H1 (cell line): ENCODE results near the gene ATP1A1. TPM values are rescaled to one million over a fixed set of nuclear protein-coding genes. Genes with fewer than 3 reads are reported as not detected.

ENCODE experiments used
- CTCF ChIA-PET: fragments of 300-600 bp; sonication (Branson Sonifier 250); formaldehyde crosslinking; loops from one replicate; lab custom pipeline; 2021; ENCODE audit not compliant: partially characterized antibody; lab: Charles Lee
- POLR2A ChIA-PET: fragments of 300-600 bp; sonication (Branson Sonifier 250); formaldehyde crosslinking; loops from one replicate; lab custom pipeline; 2021; ENCODE audit warnings: inconsistent platforms; ENCODE audit not compliant: partially characterized antibody; lab: Charles Lee
- DNase-seq, 2 experiments: peaks; one replicate each; pipeline versions ENCODE4 v3.0.0 to v3.0.0-alpha.2; 2010 to 2022; ENCODE audit warnings: low spot score in 2 of 2, low read depth in 1 of 2, mixed read lengths in 1 of 2
- FAIRE-seq: peaks from 2 replicates; lab custom pipeline; 2011; peaks lifted over from hg19 to GRCh38; lab: Jason Lieb, UNC
- H2AFZ ChIP-seq: 2 replicates; pipeline ENCODE4 v1.8.1; 2012; ENCODE audit warnings: low read length, inconsistent platforms
- H2AK5ac ChIP-seq: 2 replicates; pipeline ENCODE4 v1.6.1; 2013; ENCODE audit warnings: low read depth, low read length
- H2BK120ac ChIP-seq: replicated peaks from 2 replicates; pipeline ENCODE3; 2013; ENCODE audit warnings: low read depth, low read length, inconsistent platforms
- H2BK12ac ChIP-seq: 2 replicates; pipeline ENCODE4 v1.6.1; 2013; ENCODE audit warnings: low read depth, low read length
- H2BK15ac ChIP-seq: 2 replicates; pipeline ENCODE4 v1.6.1; 2013; ENCODE audit warnings: low read length
- H2BK20ac ChIP-seq: 2 replicates; pipeline ENCODE4 v1.6.1; 2013; ENCODE audit warnings: low read length
- H2BK5ac ChIP-seq: 2 replicates; pipeline ENCODE4 v1.6.1; 2013; ENCODE audit warnings: low read depth, low read length
- H3K14ac ChIP-seq: 2 replicates; pipeline ENCODE4 v1.6.1; 2013; ENCODE audit warnings: inconsistent platforms; ENCODE audit not compliant: insufficient read length
- H3K18ac ChIP-seq: 2 replicates; pipeline ENCODE4 v1.6.1; 2013; ENCODE audit warnings: low read length; ENCODE audit errors: extremely low read depth
- H3K23ac ChIP-seq: 2 replicates; pipeline ENCODE4 v1.6.1; 2013; ENCODE audit warnings: inconsistent platforms; ENCODE audit not compliant: insufficient read length
- H3K23me2 ChIP-seq: 2 replicates; pipeline ENCODE4 v1.6.1; 2013; ENCODE audit warnings: low read depth, low read length
- H3K27ac ChIP-seq: 2 replicates; pipeline ENCODE4 v1.6.1; 2011; ENCODE audit warnings: low read depth, low read length, inconsistent platforms
- H3K27me3 ChIP-seq, 4 experiments: replicated peaks in 1 of 4; 1 replicate in 1 of 4; 2 replicates in 3 of 4; pipeline versions ENCODE4 v1.6.1 to v1.8.1; 2011 to 2013; ENCODE audit warnings: low read length in 3 of 4, mild to moderate bottlenecking in 3 of 4, inconsistent platforms in 2 of 4, mixed read lengths in 2 of 4, moderate library complexity in 1 of 4; ENCODE audit not compliant: control insufficient read depth in 3 of 4, insufficient read depth in 3 of 4; ENCODE audit errors: extremely low read depth in 1 of 4
- H3K36me3 ChIP-seq, 4 experiments: 2 replicates each; pipeline versions ENCODE4 v1.6.1 to v1.8.1; 2011 to 2013; ENCODE audit warnings: mild to moderate bottlenecking in 4 of 4, low read length in 3 of 4, moderate library complexity in 2 of 4, control low read depth in 1 of 4, inconsistent platforms in 1 of 4; ENCODE audit not compliant: insufficient read depth in 4 of 4, control insufficient read depth in 2 of 4
- H3K4ac ChIP-seq: replicated peaks from 2 replicates; pipeline ENCODE3; 2013; ENCODE audit warnings: low read length, low read depth, mixed read lengths, inconsistent platforms; ENCODE audit not compliant: insufficient read length
- H3K4me1 ChIP-seq, 4 experiments: replicated peaks in 1 of 4; 1 replicate in 1 of 4; 2 replicates in 3 of 4; pipeline versions ENCODE4 v1.6.1 to v1.8.1; 2011 to 2013; ENCODE audit warnings: low read length in 3 of 4, inconsistent platforms in 2 of 4, mixed read lengths in 1 of 4; ENCODE audit not compliant: insufficient read depth in 4 of 4, control insufficient read depth in 3 of 4
- H3K4me2 ChIP-seq, 2 experiments: 2 replicates each; pipeline versions ENCODE4 v1.6.1 to v1.8.1; 2011 to 2013; ENCODE audit warnings: low read depth in 2 of 2, low read length in 2 of 2, control low read depth in 1 of 2, inconsistent platforms in 1 of 2, mild to moderate bottlenecking in 1 of 2; ENCODE audit not compliant: insufficient read depth in 1 of 2
- H3K4me3 ChIP-seq, 4 experiments: fragments of 200-600, 300-600 bp in 1 of 4; sonication (generic), shearing (Covaris generic), sonication (Bioruptor Twin) in 1 of 4; 2 replicates each; pipeline versions ENCODE4 v1.5.1 to v1.8.1; 2011 to 2016; ENCODE audit warnings: low read length in 4 of 4, low read depth in 3 of 4, control low read depth in 2 of 4, inconsistent platforms in 2 of 4, mild to moderate bottlenecking in 2 of 4, mixed read lengths in 1 of 4, moderate library complexity in 1 of 4; ENCODE audit not compliant: insufficient read depth in 2 of 4; ENCODE audit errors: extremely low read depth in 1 of 4
- H3K56ac ChIP-seq: replicated peaks from 2 replicates; pipeline ENCODE3; 2013; ENCODE audit warnings: low read depth, mild to moderate bottlenecking, mixed read lengths, low read length, inconsistent platforms; ENCODE audit not compliant: insufficient read length
- H3K79me1 ChIP-seq: 2 replicates; pipeline ENCODE4 v1.6.1; 2013; ENCODE audit warnings: low read depth, low read length, control low read depth
- H3K79me2 ChIP-seq, 2 experiments: 2 replicates each; pipeline versions ENCODE4 v1.6.1 to v1.8.1; 2012 to 2013; ENCODE audit warnings: low read length in 2 of 2, mild to moderate bottlenecking in 2 of 2, inconsistent platforms in 1 of 2; ENCODE audit not compliant: insufficient read depth in 2 of 2, control insufficient read depth in 1 of 2
- H3K9ac ChIP-seq, 4 experiments: replicated peaks in 1 of 4; 1 replicate in 1 of 4; 2 replicates in 3 of 4; pipeline versions ENCODE4 v1.6.1 to v1.8.1; 2011 to 2013; ENCODE audit warnings: low read depth in 3 of 4, low read length in 3 of 4, control low read depth in 2 of 4, mild to moderate bottlenecking in 2 of 4, moderate library complexity in 2 of 4, inconsistent platforms in 1 of 4; ENCODE audit errors: extremely low read depth in 1 of 4
- H3K9me3 ChIP-seq, 2 experiments: 2 replicates each; pipeline versions ENCODE4 v1.6.1 to v1.8.1; 2012 to 2013; ENCODE audit warnings: mild to moderate bottlenecking in 2 of 2, moderate library complexity in 2 of 2, control low read depth in 1 of 2, inconsistent platforms in 1 of 2, low read depth in 1 of 2, low read length in 1 of 2, mixed read lengths in 1 of 2; ENCODE audit not compliant: insufficient read depth in 2 of 2
- H4K20me1 ChIP-seq, 2 experiments: replicated peaks in 1 of 2; 2 replicates each; pipeline versions ENCODE3 to v1.8.1; 2011 to 2013; ENCODE audit warnings: inconsistent platforms in 2 of 2, low read length in 2 of 2, mild to moderate bottlenecking in 1 of 2; ENCODE audit not compliant: insufficient read depth in 2 of 2, control insufficient read depth in 1 of 2
- H4K5ac ChIP-seq: 2 replicates; pipeline ENCODE4 v1.6.1; 2013; ENCODE audit warnings: low read length, low read depth, mixed read lengths, inconsistent platforms; ENCODE audit not compliant: insufficient read length
- H4K8ac ChIP-seq: 2 replicates; pipeline ENCODE4 v1.8.0; 2013; ENCODE audit warnings: mild to moderate bottlenecking, moderate library complexity, low read length, inconsistent platforms; ENCODE audit not compliant: insufficient read depth; ENCODE audit errors: extremely low read depth
- H4K91ac ChIP-seq: replicated peaks from 2 replicates; pipeline ENCODE3; 2013; ENCODE audit warnings: low read length, mixed read lengths, inconsistent platforms; ENCODE audit not compliant: insufficient read length
- ASH2L ChIP-seq: fragments of 200-600, 300-600 bp; sonication (generic); IDR thresholded peaks from one replicate; pipeline ENCODE4 v1.7.1; 2017; ENCODE audit warnings: low read length
- BACH1 ChIP-seq: IDR thresholded peaks from 2 replicates; pipeline ENCODE4 v1.6.1; 2012; ENCODE audit warnings: low read length, improper control_type of control experiment
- BCL11A ChIP-seq, 2 experiments: IDR thresholded peaks; one replicate each; pipeline ENCODE4 v1.6.1; 2011; ENCODE audit warnings: low read depth in 2 of 2, low read length in 2 of 2, mild to moderate bottlenecking in 2 of 2
- BRCA1 ChIP-seq: IDR thresholded peaks from 2 replicates; pipeline ENCODE4 v1.6.1; 2012; ENCODE audit warnings: low read depth, low read length, improper control_type of control experiment
- CBX8 ChIP-seq: fragments of 300-800, 300-1000 bp; sonication (generic); IDR thresholded peaks from 2 replicates; pipeline ENCODE4 v1.7.1; 2016; ENCODE audit warnings: low read depth, low read length, borderline replicate concordance
- EGR1 ChIP-seq: IDR thresholded peaks from 2 replicates; pipeline ENCODE4 v1.6.1; 2011; ENCODE audit warnings: low read depth, low read length, borderline replicate concordance
- EP300 ChIP-seq, 2 experiments: IDR thresholded peaks; 1 replicate in 1 of 2; 2 replicates in 1 of 2; pipeline ENCODE4 v1.6.1; 2011 to 2012; ENCODE audit warnings: low read depth in 2 of 2, low read length in 2 of 2, mild to moderate bottlenecking in 2 of 2, borderline replicate concordance in 1 of 2, inconsistent platforms in 1 of 2, moderate library complexity in 1 of 2
- EZH2 ChIP-seq: fragments of 200-600 bp; sonication (generic); IDR thresholded peaks from 2 replicates; pipeline ENCODE4 v1.7.1; 2012; ENCODE audit warnings: low read depth, mild to moderate bottlenecking, moderate library complexity, low read length, inconsistent platforms; ENCODE audit not compliant: severe bottlenecking
- MAFK ChIP-seq: IDR thresholded peaks from 2 replicates; pipeline ENCODE4 v1.6.1; 2012; ENCODE audit warnings: low read depth, mild to moderate bottlenecking, improper control_type of control experiment, low read length
- RBBP5 ChIP-seq: IDR thresholded peaks from 2 replicates; pipeline ENCODE4 v1.7.1; 2012; ENCODE audit warnings: low read depth, mild to moderate bottlenecking, inconsistent platforms, low read length, moderate library complexity, borderline replicate concordance
- SIRT6 ChIP-seq: IDR thresholded peaks from one replicate; pipeline ENCODE4 v1.7.1; 2012; ENCODE audit warnings: low read length, inconsistent platforms
- SP2 ChIP-seq: IDR thresholded peaks from 2 replicates; pipeline ENCODE4 v1.6.1; 2012; ENCODE audit warnings: mild to moderate bottlenecking, low read length, inconsistent platforms
- WGBS, 2 experiments: shearing (Covaris generic) in 1 of 2; methylation state at CpG; one replicate each; pipeline versions ENCODE4 v1.1.6 to v1.1.7; 2013 to 2015; ENCODE audit warnings: low lambda C conversion rate in 2 of 2, mixed read lengths in 2 of 2, inconsistent platforms in 1 of 2, low coverage in 1 of 2, missing lambda C conversion rate in 1 of 2; ENCODE audit not compliant: insufficient replicate concordance in 2 of 2, insufficient coverage in 1 of 2, insufficient read length in 1 of 2; ENCODE audit errors: extremely low coverage in 1 of 2, missing lambda C conversion rate in 1 of 2; 5-methylcytosine and 5-hydroxymethylcytosine counted together
- polyA plus RNA-seq, 7 experiments: library from polyadenylated mRNA; depleted of rRNA in 3 of 7; stranded (reverse) in 5 of 7; unstranded in 2 of 7; fragments of >200 nt in 5 of 7; fragments of 200-250 nt in 2 of 7; gene quantifications; 1 replicate in 5 of 7; 2 replicates in 1 of 7; 4 replicates in 1 of 7; pipeline versions ENCODE4 v1.2.1 to v1.2.3, GENCODE V29; 2011 to 2013; ENCODE audit warnings: missing spikeins in 2 of 7, mixed read lengths in 2 of 7
- total RNA-seq: library from RNA; stranded (reverse); fragmentation: NEBNext Ultra II Directional; extraction: Animal tissue kit (Norgen Biotek cat#: 25700); gene quantifications from 2 replicates; pipeline ENCODE4 v1.2.1, GENCODE V29; 2021

ATP1A1 gene
- total and polyA plus RNA-seq, 2 of the 8 experiments (the other 6 are each of a cell fraction or from before 2014, with no cell fraction given), result 222 to 325 TPM

DNA sequence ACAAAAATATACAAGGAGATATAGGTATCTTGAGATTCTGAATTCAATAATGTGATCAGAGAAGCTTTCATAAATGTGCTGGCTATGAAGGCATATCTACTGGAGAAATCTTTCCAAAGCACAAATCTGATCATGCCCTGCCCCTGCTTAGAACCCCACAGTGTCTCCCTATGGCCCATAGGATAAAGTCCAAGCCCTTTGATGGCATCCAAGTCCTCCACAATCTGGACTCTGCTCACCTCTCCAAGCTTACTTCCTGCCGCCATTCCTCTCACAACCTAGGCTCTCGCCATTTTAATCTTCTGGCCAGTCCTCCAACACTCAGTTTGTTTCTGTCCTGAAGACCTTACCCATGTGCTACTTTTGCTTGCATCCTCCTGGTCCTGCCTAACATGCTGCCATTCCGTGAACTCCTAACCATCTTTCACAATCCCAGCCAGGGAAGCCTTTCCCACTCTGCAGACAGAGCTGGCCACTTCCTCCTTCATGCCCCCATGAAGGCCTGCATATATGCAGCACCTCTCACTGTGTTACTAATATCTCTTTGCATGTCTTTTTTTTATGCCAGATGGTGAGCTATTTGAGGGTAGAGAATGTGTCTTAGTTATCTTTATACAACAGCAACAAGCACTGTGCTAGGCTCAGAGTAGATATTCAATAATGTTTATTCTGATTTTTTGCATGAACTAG lies 5.6 kb upstream of the ATP1A1 start:
- CTCF ChIA-PET, result interaction anchor here (1.0 to 2.7 kb wide), 6 partner anchors 9 to 118 kb away, joined by 3 to 14 read pairs (median 4); no protein-coding TSS in a partner anchor
- H2AFZ ChIP-seq, result peak overlapping the region; percentile 24; the same call in 1 of the 2 replicates
- peaks cover 0 to 4% (median under 1%) of the 10 kb centered on the region in 4 experiments; a peak in 3 of 7 replicates for H3K4me1 ChIP-seq
- no peaks in the 10 kb centered on the region for H3K9me3 ChIP-seq
- no peak overlapping the region for H2AK5ac ChIP-seq
- no peak overlapping the region for H2BK12ac ChIP-seq
- no peaks in the 10 kb centered on the region for H3K79me1 ChIP-seq
- no peak overlapping the region for H3K23ac ChIP-seq
- H2BK120ac ChIP-seq, result no peak overlapping the region
- no peaks in the 10 kb centered on the region for H4K20me1 ChIP-seq
- H2BK5ac ChIP-seq, result no peak overlapping the region
- H3K36me3 ChIP-seq, result no peaks in the 10 kb centered on the region
- no peak overlapping the region for H3K14ac ChIP-seq
- H3K23me2 ChIP-seq, result peaks cover 3% of the 10 kb centered on the region; the same call in 1 of the 2 replicates
- 0 out of 2 replicates have a peak overlapping the region, but pooled peaks have one; percentile 81 for H2BK15ac ChIP-seq
- H3K27ac ChIP-seq, result no peak overlapping the region
- H3K79me2 ChIP-seq, result no peaks in the 10 kb centered on the region
- H3K4me2 ChIP-seq, result no peak overlapping the region
- H4K5ac ChIP-seq, result no peak overlapping the region
- H4K91ac ChIP-seq, result no peak overlapping the region
- 90% methylated on average over 3 of the region's 3 CpGs; no CpG with 5 or more reads in 1 of the 2 experiments for WGBS, 2 experiments
- H3K4ac ChIP-seq, result no peak overlapping the region
- H2BK20ac ChIP-seq, result no peak overlapping the region
- FAIRE-seq (no peak), DNase-seq (no peak)
- no peaks in the 10 kb centered on the region; a peak in 3 of 7 replicates for H3K27me3 ChIP-seq
- no peak overlapping the region for H3K4me3 ChIP-seq
- no peak overlapping the region for H3K9ac ChIP-seq
- POLR2A ChIA-PET, result interaction anchor here (1.0 kb wide), 1 partner anchor 9 kb away, joined by 3 read pairs; no protein-coding TSS in a partner anchor
- no peak overlapping the region for H3K56ac ChIP-seq
- no peak overlapping the region for H4K8ac ChIP-seq
- H3K18ac ChIP-seq, result no peak overlapping the region
- TF ChIP-seq MAFK (no peak), CBX8 (no peak), BRCA1 (no peak), EZH2 (no peak), EGR1 (no peak), ASH2L (no peak), BACH1 (no peak), RBBP5 (no peak), BCL11A (IDR thresholded peaks at IDR 0.05; ENCODE audit: low read depth in 2 of 2, low read length in 2 of 2) (no peak), SP2 (no peak), EP300 (IDR thresholded peaks at IDR 0.05; ENCODE audit: borderline replicate concordance in 1 of 2, low read depth in 2 of 2, low read length in 2 of 2) (no peak), SIRT6 (no peak)
